Measurements from ENCODE around the gene RAP2B. TPM values are rescaled to one million over a fixed set of nuclear protein-coding genes. Genes with fewer than 3 reads are reported as not detected.
A peak's percentile ranks its signal among the peaks of the same experiment; 100 is the strongest.

Gene RAP2B
- total RNA-seq, 4 donors from 2014 or later = 5.0 to 12.7 (median 10.1) TPM

- Histone ChIP-seq H3K27ac (no peak overlapping the region), H3K4me1 (no peaks in the 10 kb centered on the region), H3K9me3 (no peaks in the 10 kb centered on the region), H3K27me3 (no peaks in the 10 kb centered on the region), H3K4me3 (no peak overlapping the region), H3K36me3 (no peaks in the 10 kb centered on the region)
- no peak for TF ChIP-seq POLR2A (IDR thresholded peaks at IDR 0.05)
- TF ChIP-seq CTCF (IDR thresholded peaks at IDR 0.05) = no peak
- DNase-seq = peak in 1 of 3 donors; percentile 69
These were observed 11.1 kb downstream of the RAP2B start for GRCh38 chr3:153172796-153173757.

GRCh38 chr3:153173758-153174516 is 11.9 kb downstream of the RAP2B start:
- no peaks in the 10 kb centered on the region for H3K9me3 ChIP-seq
- H3K4me3 ChIP-seq = no peak overlapping the region
- no peak for DNase-seq

GRCh38 chr3:153176197-153176596 is 14.2 kb downstream of the RAP2B start:
- no peaks in the 10 kb centered on the region for H3K4me1 ChIP-seq
- H3K36me3 ChIP-seq = no peaks in the 10 kb centered on the region
- H3K27me3 ChIP-seq = no peaks in the 10 kb centered on the region
- no peak for DNase-seq
- H3K27ac ChIP-seq = no peak overlapping the region
- no peak overlapping the region for H3K4me3 ChIP-seq
- H3K9me3 ChIP-seq = no peaks in the 10 kb centered on the region
- TF ChIP-seq POLR2A (IDR thresholded peaks at IDR 0.05) = no peak
- TF ChIP-seq CTCF (IDR thresholded peaks at IDR 0.05) = no peak

More at GRCh38 chr3:153173758-153174516, 11.9 kb downstream of the RAP2B start:
- H3K4me1 ChIP-seq = no peaks in the 10 kb centered on the region
- no peak for TF ChIP-seq POLR2A (IDR thresholded peaks at IDR 0.05)
- TF ChIP-seq CTCF (IDR thresholded peaks at IDR 0.05) = no peak
- no peaks in the 10 kb centered on the region for H3K36me3 ChIP-seq
- H3K27ac ChIP-seq = no peak overlapping the region
- H3K27me3 ChIP-seq = no peaks in the 10 kb centered on the region

- no peaks in the 10 kb centered on the region for H3K27me3 ChIP-seq
- H3K27ac ChIP-seq = no peak overlapping the region
- no peaks in the 10 kb centered on the region for H3K36me3 ChIP-seq
- no peaks in the 10 kb centered on the region for H3K9me3 ChIP-seq
- no peak for TF ChIP-seq POLR2A (IDR thresholded peaks at IDR 0.05)
- TF ChIP-seq CTCF (IDR thresholded peaks at IDR 0.05) = no peak
- no peaks in the 10 kb centered on the region for H3K4me1 ChIP-seq
- no peak overlapping the region for H3K4me3 ChIP-seq
- DNase-seq = no peak
These were observed 18.9 kb downstream of the RAP2B start for GRCh38 chr3:153180860-153181372.

GRCh38 chr3:153182501-153183293 is 20.7 kb downstream of the RAP2B start:
- no peaks in the 10 kb centered on the region for H3K4me1 ChIP-seq
- H3K9me3 ChIP-seq = no peaks in the 10 kb centered on the region
- TF ChIP-seq POLR2A (IDR thresholded peaks at IDR 0.05) (no peak), CTCF (IDR thresholded peaks at IDR 0.05) (no peak)
- no peak overlapping the region for H3K27ac ChIP-seq
- no peak overlapping the region for H3K4me3 ChIP-seq
- H3K27me3 ChIP-seq = no peaks in the 10 kb centered on the region
- no peaks in the 10 kb centered on the region for H3K36me3 ChIP-seq
- DNase-seq = no peak

All from Peyer's patch (tissue), 4 donors.